Activated CD4-positive, alpha-beta T cell treated with anti-CD3 and anti-CD28 coated beads, Interleukin-2, Interleukin-6, amounts not matched to agents 100 ng/mL and 50 ng/mL, durations not matched to agents 16 hours and 8 hours (primary cell): ENCODE measurements around the gene ETS1.
A peak's percentile ranks its signal among the peaks of the same experiment; 100 is the strongest.

Experiments used
- DNase-seq: peaks from one replicate; pipeline ENCODE4 v3.0.0-alpha.2; 2020

The ETS1 gene

DNA sequence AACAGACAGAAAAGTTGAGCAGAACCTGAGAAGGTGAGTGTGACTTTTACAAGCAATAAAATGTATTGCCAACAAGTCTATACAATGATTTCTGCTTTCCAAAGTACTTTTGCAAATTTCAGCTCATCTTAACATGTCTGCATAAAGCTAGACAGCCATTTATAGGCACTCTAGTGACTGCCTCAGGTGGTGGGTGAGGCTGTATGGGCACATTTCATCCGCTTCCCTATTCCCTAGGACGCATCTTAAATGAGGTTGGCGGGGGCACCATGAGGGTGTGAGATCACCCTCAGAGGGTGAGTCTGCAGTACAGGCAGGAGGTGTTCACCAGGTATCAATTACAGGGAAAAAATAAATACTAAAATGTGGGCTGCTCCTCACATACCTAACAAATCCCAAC is 110.1 kb downstream of the ETS1 start:
- no peak for DNase-seq

DNA sequence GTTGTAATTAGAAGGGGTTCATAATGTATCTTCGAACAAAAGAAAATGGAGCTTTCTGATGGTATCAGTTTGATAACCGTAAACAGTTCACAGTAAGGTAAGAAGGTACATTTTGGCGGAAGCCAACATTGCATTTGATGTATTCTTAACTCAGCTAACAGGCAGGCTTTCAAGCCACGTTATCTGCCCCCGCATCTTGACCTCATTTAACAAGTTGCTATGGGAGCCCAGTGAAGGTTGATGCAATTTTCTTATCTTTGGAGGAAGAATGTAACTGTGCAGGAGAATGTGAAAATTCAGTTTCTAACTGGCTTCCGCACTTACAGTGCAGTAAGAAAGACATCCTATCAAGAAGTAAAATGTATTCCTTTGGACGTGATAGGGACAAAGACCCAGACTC is 110.6 kb downstream of the ETS1 start:
- peak; percentile 87 for DNase-seq

DNA sequence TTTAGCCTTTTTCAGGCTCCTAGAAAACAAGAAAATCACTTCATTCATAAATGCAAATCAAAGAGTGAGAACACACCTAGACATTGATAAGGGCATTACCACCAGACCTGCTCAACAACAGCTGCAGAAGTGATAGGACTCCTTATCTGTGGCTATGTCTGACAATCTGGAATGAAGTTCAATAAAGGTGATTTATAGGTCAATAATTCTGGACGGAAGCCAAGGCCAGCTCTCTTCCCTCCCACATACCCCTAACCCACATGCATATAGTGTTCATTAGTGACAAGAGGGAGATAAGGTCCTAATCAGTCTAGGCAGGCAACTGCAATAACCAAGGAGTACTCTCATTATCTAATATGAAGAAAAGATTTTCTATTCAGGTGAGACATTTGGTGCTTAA is 111.3 kb downstream of the ETS1 start:
- no peak for DNase-seq

DNA sequence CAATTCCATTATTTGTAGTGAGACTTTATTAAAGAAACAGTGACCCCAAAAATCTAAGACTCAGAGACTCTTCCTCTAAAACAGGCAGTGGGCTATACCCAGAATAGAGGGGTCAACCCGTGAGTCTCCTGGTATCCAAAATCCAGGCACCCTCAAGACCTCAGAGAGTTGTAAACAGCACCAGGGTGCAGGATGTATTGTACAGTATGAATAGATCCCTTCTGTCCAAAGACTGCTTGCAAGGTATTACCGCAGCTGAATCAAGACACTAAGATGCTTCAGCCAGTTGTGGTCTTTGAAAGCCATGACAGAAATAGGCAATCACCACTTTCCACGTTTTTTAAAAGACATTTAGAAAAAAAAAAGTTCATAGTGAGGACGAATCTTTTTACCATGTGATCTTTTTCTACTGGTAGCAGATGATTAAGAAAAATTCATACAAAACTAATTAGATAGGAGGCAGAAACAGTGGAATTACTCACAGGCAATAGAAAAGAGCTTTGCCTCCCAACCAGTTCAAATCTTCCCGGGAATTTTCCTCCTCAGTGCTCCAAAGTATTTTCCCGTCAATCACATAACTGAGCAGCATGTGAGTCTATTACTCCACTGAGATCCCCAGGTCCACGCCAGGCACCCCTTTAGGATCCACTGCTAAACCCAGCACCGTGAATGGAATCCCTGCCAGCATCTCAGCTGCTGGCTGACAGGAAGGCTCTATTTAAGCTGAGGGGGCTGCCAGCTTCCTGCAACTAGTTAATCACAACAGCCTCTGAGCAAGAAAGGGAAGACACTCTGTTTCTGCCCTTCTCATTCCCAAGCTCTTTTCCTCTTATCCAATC is 113.1 kb downstream of the ETS1 start:
- no peak for DNase-seq

DNA sequence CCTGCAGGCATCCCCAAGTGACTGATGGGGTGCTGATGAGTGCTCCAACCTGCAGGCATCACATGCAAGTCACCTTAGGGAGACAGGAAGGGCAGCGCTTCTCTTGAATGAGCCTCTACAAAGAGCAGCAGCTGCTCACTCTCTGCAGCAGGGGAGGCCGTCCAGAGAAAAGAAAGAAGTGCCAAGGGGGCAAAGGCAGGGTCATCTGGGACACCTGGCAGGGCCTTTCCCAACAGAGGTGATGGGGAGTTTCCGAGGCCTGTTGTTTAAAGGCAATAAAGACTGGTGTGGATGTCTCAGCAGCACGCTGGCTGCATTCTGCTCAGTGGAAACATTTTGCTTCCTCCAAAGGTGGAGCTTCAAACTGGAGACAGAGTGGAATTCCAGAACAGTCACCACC is 113.7 kb downstream of the ETS1 start:
- DNase-seq, result no peak

DNA sequence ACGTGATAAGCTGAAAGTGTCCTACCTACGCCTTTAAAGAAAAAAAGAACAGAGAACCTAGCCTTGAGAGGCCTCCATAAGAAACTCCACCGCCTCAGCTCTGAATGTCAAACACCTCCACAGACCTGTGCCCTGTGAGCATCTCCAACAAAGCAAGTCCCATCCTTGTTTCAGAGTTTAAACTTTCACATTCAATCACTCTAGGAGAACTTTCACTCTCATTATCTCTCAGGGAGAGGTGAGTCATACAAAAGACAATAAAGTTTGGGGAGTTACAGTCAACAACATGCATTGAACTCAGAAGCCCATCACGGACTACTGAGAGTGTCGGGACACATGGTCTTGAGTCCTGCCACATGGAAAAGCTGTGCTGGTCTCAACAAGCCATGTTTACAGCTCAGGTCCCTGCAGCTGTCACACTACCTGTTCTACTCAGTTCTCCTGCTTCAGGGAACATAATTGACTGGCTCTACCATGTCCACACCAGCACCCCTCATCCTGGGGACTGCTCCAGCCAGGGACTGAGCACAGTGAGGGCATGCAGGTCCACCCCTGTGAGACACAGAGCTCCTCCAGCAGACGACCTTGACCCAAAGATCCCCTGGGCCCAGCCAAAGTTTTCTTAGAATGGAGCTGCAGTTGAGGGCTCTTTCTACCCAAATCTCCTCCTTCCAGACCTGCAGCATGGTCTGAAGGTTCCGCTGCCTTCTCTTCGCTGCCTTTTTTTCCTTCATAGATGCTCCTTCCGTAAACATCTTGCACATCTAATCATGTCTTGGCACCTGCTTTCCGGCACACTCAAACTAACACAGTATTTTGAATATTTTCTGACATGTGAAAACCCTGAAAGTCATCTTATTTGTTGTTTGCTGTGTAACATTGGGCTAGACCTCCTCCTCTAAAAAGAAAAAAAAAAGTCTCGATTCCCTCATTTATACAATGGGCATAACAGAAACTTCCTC is 114.9 kb downstream of the ETS1 start:
- DNase-seq, result peak; percentile 91

DNA sequence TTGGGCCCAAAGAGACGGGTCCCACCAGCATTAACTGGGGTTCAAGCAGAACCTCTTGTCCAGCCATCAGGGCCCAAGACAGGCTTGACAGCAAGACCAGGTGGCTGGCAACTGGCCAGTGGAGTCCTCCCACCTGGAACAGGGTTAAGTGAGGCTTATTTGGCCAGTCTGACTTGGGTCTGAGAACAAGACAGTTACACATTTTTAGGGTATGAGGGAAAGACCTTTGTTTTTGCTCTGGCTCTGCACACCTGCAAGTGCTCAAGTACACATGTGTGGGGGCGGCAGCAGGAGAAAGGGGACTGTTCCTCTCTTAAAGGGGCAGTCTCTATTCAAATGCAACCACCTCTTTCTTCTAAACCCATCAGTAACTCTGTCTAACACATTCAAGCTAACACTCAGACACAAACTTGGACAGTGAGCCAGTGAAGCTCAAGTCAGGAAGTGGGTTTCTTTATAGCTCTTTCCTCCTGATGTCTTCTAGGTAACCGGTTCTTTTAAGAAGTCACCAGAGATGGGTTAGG is 116.2 kb downstream of the ETS1 start:
- peak; percentile 74 for DNase-seq

DNA sequence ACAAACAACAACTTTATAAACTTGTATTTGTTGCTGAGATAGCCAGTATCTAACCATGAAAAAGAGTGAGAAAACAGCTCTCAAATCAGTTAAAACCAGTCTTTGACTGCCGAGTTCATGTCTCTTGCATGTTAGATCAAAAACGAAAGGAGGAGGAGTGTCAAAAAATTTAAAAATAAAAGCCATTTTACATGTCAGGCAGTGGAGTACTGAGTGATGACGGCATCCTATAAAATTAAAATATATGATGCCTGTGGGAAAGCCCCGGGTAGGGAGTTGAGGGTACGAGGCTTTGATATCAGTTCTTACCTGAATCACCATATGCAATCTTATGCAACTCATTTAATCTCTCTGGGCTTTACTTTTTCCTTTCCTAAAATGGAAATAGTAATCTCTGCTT is 117.3 kb downstream of the ETS1 start:
- DNase-seq, result peak; percentile 72

DNA sequence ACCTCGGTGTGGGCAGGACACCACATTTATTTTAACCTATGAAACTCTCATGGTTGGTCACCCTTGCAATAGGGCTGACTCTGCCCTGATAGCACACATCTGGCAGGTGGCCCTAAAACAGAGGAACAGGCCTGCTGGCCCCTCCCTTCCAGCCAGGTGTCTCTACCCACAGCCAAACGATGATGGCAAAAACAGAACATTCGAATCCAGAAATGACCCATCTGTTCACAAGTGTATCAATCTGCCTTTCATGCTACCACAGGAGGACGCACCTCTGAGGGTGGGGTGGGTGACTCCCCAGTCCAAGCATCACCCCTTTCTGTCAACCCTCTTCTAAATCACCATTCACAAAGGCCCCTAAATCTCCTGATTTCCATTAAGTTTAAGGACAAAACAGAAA is 118.1 kb downstream of the ETS1 start:
- DNase-seq, result peak; percentile 69

DNA sequence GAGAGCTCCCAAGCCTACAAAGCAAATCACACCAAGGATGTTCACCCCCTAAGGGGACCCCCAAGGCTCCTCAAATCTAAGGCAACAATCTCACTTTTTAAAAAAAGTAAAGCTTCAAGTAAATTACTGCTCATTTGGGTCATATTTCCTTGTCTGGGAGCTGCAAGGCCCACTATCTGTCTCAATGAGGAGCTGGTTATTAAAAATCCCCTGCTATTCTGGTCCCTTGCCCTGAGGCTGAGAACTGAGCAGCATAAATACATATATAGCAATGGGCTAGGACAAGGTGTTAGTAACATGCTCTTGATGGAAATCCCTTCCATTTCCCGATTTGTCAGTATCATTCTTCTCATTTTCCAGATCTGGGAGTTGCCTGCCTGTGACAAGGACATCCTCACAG is 119.2 kb downstream of the ETS1 start:
- DNase-seq, result no peak

DNA sequence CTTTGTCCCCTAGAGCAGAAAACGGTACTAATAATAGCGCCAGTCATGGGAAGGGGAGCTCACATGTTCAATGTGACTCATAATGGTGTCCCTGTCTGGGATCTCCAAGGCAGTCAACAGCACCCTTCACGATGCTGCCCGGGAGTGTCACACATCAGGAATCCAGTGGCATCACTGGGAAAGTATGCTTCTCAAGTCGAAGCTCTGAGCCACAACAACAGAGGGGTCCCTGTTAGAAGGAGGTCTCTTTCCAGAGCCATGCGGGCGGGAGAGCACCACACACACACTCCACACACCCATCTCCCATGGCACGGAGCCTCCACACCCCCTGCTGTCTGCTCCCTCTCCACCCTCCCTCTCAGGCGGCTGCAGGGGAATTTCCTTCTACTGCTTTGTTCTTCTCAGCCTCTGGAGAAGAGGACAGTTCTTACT is 119.7 kb downstream of the ETS1 start:
- no peak for DNase-seq

DNA sequence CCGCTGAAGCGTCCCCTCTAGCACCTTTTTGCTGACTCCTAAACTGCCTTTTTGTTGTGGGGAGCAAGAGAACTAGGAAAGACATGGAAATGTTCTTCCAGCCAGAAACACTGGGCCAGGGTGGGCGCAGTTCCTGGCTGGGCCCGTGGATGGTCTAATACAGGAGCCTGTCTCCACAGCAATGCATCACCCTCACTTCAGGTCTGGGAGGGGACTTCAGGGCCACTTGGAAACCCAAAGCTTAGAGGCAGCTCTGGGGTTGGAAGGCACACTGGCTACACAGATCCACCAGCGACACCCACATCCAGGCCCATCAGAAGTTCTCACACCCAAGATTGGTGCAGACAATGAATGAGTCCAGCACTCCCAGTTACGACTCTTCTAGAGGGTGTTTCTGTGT is 120.3 kb downstream of the ETS1 start:
- no peak for DNase-seq

DNA sequence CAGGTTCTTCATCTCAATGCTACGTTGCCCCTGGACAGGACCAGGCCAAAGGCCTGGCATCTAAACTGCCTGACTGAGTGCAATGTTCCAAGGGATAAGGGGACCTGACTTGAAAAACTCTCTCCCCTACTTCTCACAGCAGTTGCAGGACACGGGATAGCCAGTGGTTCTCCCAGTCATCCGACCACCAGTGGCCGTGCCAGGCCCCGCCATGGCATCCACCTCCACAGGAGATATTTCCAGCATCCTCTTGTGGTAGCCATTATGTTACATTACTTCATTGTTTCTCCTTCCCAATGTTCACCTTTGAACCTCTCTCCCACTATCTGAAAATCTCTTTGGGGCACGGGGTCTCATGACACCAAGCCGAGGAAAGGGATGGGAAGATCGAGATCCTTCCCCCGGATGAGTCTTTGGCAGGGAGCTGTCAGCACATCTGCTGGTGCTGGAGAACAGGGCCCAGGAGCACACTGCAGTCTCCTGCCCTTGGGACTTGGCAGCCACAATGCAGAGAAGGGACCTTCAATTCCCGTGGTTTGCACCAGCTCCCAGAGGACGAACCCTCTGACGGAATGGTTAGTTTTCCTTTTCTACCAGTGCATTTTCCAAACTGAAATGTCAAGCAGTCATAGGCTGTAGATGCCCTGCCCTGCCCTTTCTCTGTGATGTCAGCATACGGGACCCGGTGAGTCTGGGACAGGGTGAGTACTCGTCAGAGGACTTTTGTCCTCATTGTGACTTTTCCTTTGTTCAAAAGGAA is 121.2 kb downstream of the ETS1 start:
- DNase-seq, result peak; percentile 39

DNA sequence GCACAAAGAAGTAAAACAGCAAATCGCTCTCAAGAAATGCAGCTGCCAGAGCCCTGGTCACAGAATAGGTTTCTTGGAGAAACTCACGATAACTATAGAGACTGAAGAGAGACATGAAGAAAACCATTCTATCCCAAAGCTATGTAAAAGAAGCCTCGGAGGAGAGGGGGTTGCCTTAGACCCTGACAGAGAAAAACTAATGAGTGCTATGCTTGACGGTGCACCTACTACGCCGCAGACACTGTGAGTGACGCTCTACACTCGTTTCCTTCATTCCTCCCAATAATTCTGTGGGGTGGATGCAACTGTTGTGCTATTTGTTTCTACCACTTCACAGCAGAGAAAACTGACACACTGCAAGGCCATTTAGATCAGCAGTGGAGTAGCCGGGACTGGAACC is 121.8 kb downstream of the ETS1 start:
- peak; percentile 20 for DNase-seq

DNA sequence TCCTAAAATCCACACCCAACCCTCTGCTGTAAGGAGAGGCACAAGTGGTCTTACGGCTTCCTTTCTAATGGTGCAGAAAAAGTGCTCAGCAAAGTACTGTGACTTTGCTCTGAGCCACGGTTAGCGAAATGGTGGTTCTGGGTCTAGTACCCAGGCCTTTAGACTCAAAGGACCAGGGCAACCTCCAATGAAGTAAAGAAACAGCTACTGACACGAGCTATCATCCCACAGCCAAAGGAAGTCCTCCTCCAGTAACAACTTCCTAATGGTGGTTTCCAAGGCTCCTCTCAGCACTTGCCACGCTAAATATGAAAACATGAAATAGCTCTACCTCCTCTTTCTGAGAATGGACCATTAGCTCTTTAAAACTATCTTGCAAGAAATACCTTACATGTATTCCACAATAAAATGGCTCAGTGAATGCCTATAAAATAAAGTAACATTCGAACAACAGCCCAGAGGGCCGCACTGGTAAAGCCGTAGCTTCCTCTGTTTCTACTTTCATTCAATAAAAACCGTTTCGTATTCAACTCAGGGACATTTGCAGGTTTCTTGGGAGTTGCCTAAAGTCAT is 122.4 kb downstream of the ETS1 start:
- DNase-seq, result peak; percentile 54

DNA sequence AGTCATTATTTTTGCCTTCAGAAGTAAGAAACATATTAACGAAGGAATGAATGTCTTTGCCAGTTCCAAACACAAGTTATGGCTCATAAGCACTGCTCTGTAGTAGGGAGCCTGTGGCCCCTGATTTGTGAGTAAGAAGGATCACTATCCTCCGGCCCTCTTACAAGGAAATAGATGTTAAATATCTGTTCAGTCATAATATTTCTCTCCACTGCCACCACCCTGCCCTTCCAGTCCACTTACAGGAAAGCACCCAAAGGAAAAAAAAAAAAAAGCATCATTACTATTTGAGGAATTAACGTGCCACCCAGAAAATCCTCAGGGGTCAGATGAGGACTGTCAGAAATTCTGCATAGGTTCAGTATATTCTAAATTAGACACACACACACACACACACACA is 123.4 kb downstream of the ETS1 start:
- no peak for DNase-seq

DNA sequence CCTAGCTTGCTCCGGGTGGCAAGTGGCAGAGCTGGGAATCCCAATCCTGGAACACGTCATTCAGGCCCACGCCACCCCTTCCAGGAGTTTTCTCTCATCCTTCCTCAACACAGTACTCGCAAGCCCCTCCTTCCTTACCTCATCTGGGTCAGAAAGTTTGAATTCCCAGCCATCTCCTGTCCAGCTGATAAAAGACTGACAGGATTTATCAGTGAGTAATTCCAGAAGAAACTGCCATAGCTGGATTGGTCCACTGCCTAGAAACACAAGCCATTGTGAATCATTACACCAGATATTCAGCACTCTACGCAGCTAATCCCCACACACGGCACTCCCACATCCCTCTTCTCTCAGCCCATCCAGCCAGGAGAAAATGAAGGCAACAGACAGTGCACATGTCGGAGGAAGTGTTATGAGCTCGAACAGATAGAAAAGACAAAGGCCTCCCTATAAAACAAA is 124.0 kb downstream of the ETS1 start:
- DNase-seq, result no peak

DNA sequence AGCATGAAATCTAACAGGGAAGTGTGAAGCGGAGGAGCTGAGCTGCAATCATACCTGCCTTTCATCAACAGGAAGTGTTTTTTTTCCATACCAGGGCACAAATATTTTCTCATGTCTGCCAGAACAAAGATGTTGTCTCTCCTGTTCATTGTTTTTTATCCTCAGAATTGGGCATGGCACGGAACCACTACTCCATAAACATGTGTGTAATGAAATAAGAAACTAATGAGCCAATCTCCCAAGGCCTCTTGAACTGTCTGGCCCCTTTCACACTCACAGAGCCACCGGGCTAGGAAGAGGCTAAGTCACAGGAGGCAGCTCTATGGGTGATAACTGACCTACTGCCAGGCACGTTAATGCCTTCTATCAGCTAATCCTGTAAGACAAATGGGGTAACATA is 124.4 kb downstream of the ETS1 start:
- no peak for DNase-seq

DNA sequence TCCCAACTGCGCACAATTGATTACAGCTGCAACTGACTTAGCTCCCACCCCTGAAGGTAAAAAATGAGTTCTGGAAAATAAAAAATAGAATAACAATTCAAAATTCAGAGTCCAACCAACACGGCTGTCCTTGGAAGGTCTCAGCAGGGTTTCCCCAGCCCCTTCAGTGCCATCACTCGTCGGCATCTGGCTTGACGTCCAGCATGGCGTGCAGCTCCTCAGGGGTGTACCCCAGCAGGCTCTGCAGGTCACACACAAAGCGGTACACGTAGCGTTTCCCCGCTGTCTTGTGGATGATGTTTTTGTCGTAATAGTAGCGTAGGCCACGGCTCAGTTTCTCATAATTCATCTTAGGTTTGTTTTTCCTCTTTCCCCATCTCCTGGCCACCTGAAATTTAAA is 125.2 kb downstream of the ETS1 start:
- no peak for DNase-seq

DNA sequence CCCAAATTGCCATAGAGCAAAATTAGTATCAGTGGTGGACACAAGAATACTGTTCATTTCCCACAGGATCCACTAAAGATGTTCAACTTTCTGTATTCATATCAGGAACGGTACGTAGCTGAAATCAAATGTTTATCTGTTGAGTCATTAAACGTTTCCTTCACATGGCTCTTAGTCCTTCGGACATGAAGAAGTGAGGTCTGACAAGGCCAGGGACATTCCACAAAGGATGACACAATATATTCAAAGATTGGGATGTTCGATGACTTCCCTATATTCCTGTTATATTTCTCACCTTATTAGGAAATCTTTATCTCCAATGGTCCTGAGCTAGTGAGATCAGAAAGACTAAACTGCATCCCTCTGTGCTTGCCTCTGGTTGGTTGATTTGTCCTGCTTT is 129.0 kb downstream of the ETS1 start:
- no peak for DNase-seq

DNA sequence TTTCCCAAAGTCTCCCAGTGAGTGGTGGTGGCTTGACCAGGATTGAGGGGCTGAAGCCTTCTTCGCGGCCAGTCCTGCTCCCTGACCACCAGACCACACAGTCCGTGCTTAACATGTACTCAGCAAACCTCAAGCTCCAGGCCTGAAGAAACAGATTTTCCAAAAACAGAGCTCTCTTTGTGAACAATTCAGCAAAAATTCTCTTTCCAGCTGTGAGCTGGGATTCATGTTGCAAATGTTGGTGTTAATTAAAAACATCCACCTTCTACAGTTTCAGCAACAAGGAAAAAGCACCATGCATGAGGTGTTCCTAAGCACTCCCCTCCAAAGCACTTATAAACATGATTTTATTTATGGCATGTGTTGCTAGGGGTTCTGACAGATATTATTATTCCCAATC is 129.5 kb downstream of the ETS1 start:
- no peak for DNase-seq

DNA sequence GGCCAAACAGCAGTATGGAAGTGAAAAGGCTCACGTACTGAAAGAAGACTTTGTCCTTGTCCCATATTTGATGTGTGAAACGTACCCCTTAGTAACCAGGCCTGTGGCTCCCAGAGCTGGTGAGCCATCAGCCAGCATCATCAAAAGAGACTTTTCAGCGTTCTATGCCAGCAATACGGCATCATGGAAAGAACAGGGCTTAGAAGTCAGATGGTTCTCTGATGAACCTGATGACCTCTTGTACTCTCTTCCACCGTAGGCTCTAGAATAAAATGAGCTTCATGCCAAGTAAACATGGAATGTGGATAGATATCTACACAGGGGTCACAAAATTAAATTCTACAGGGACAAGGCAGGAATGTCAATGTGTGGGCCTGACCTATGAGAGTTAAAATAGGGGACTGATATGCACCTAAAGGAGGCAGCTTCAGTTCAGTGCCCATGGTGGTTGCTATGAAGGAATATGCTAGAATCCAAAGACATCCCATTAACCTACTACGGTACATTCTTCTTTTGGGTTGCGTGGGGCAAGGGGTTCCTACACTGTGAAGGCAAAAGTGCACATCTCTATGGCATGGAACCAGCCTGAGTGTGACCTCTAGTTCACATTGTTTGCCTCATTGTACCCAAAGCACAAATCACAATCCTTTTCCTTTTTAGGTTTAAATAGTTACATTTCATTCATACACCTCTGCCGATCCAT is 130.6 kb downstream of the ETS1 start:
- no peak for DNase-seq
